Posterior vena cava (tissue), 2 donors: ENCODE data around the gene MACROD1. TPM values are rescaled to one million over a fixed set of nuclear protein-coding genes. Genes with fewer than 3 reads are reported as not detected.

Experiments
- DNase-seq: peaks from one replicate; pipeline ENCODE4 v3.0.0-alpha.2; 2020; ENCODE audit warnings: low spot score
- intact Hi-C, 2 donors: fragments of 100-400 bp; cut with DNase I; formaldehyde crosslinking; loops; one replicate each; pipeline versions ENCODE4 v1.14.1 to v1.14.2; 2022 to 2023
- total RNA-seq, 2 donors: library from RNA; stranded (reverse); fragmentation: NEBNext Ultra II Directional; extraction: Animal tissue kit (Norgen Biotek cat#: 25700); gene quantifications; one replicate each; pipeline ENCODE4 v1.2.1, GENCODE V29; 2021
- donor health status: DM: yes; HTN: yes; CAD: no.
- donor health status: DM: yes; HTN: yes; CAD: no.

The MACROD1 gene
- total RNA-seq, 2 donors from 2014 or later, result 15.9 to 16.8 TPM

- intact Hi-C loops, result no loop called here
- DNase-seq, result no peak
These were observed 8.1 kb downstream of the MACROD1 start for GRCh38 chr11:64157631-64158394.

GRCh38 chr11:64156235-64157011 is 9.5 kb downstream of the MACROD1 start:
- DNase-seq, result no peak
- intact Hi-C loops, result no loop called here

DNA sequence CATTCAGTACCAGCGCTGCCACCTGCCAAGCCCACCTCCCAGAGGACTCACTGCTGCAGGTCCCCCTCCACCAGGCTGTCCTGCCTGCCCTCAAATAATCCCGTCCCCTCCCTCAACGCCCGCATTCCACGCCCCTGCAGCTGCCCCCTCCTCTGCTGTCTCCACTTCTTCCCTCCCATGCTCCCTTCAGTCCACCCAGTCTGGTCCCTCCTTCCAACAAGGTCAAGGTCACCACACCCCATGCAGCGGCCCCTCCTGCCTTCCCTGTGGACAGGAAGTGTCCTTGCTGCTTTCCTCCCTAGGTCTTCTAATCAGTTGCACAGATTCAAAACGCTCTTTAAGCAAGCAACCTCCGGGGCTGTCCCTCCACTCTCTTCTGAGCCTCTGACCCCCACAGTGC is 12.1 kb downstream of the MACROD1 start:
- intact Hi-C loops, result loop anchor here in 1 of 2 donors (5.0 kb wide), 1 partner anchor 317 kb away; the partner anchor contains the start of gene MARK2
- DNase-seq, result no peak

DNA sequence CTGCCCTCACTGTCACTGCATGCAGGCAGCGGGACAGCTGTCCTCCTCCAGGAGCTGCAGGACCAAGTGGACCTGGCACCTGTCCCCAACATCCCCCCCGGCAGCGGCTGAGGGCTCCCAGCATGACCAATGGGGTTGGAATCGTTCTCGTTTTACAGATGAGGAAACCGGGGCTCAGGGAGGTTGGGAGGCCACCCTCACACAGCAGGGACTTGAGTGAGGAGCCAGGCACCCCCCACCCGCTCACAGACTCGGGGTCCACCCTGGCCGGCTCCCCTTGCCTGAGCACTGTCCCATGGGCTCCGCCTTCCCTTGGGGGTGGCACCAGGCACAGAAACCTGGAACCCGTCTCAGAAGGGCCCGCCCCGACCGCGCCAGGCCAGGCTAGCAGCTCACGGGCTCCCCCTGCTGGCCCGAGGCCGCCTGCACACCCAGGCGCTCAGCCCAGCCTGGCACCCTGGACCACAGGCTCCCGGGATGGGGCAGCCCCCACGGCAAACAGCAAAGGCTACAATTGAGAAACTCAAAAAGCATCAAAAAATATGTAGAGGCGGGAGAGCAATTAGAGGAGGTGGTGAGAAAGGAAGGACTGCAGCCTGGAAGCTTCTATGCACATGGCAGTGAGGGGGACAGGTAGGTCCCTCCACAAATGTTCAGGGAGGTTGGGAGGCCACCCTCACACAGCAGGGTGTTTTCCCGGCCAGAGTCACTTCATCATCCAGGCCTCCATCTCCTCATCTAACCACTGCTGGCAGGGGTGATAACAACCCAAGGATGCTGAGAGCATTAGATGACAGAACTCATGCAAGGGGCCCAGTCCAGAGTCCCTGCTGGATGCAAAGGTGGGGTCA is 12.8 kb downstream of the MACROD1 start:
- peak; percentile 90 for DNase-seq
- intact Hi-C loops, result loop anchor here in 1 of 2 donors (5.0 kb wide), 1 partner anchor 316 kb away; the partner anchor contains the start of gene MARK2

DNA sequence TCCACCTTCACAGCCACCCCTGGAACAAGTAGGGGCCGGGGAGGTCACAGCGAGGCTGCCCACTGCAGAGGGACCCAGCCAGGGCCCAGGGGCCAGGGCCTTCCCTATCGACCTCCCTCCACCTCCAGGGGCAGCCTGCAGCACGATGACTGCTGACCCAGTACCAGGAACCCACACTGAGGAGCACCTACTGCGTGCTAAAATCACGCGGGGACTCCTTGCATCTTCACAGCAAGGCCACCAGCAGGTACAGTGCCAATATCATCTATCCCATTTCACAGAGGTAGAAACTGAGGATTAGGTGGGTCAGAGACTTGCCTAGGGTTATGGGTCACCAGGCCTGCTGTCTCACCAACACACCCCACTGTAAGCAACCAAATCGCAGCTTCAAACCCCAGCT is 14.6 kb downstream of the MACROD1 start:
- no peak for DNase-seq
- intact Hi-C loops, result loop anchor here in 1 of 2 donors (2.0 to 5.0 kb wide), 2 partner anchors 149 to 314 kb away; partner anchors contain the start of gene MARK2

- intact Hi-C loops, result loop anchor here in 1 of 2 donors (2.0 to 5.0 kb wide), 2 partner anchors 148 to 313 kb away; partner anchors contain the start of gene MARK2
- DNase-seq, result no peak
These were observed 15.3 kb downstream of the MACROD1 start for GRCh38 chr11:64150481-64151239.

- no peak for DNase-seq
- intact Hi-C loops, result loop anchor here in 1 of 2 donors (2.0 to 5.0 kb wide), 2 partner anchors 147 to 313 kb away; partner anchors contain the start of gene MARK2
These were observed 15.9 kb downstream of the MACROD1 start for GRCh38 chr11:64150051-64150450.

- DNase-seq, result no peak
- intact Hi-C loops, result loop anchor here in 1 of 2 donors (2.0 to 10.0 kb wide), 2 partner anchors 148 to 314 kb away; partner anchors contain the start of gene MARK2
These were observed 16.8 kb downstream of the MACROD1 start for GRCh38 chr11:64148917-64149617.

DNA sequence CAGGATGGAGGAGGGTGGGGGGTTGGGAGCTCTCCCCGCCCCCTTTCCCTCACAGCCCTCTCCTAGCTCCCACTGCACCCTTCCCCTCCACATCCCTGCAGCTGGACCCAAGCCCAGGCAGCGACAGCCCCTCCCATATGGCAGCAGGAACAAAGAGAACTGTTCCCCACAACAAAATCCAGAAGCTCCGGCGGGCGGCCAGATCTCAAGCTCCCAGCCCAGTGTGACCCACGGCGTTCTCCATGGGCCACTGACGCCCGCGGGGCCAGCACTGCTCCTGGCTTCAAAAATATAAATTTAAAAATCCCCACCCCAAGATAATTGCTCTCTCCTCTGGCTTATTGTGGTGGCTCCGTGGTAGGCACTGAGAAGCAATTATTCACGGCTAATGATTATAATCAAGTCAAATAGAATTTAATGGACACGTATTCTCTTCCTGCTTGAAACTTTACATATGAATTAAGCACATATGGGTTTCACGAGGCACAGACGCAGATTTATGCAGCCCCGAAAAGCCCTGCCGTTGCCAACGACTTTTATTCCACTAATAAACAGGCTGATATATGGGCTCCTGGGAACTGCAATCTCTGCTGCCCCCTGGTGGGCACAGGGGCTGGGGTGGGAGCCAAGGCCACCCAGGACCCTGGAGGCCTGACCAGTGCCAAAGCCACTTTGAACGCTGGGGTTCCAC is 17.5 kb downstream of the MACROD1 start:
- DNase-seq, result peak; percentile 92
- intact Hi-C loops, result loop anchor here in 1 of 2 donors (2.0 to 10.0 kb wide), 2 partner anchors 148 to 314 kb away; partner anchors contain the start of gene MARK2

DNA sequence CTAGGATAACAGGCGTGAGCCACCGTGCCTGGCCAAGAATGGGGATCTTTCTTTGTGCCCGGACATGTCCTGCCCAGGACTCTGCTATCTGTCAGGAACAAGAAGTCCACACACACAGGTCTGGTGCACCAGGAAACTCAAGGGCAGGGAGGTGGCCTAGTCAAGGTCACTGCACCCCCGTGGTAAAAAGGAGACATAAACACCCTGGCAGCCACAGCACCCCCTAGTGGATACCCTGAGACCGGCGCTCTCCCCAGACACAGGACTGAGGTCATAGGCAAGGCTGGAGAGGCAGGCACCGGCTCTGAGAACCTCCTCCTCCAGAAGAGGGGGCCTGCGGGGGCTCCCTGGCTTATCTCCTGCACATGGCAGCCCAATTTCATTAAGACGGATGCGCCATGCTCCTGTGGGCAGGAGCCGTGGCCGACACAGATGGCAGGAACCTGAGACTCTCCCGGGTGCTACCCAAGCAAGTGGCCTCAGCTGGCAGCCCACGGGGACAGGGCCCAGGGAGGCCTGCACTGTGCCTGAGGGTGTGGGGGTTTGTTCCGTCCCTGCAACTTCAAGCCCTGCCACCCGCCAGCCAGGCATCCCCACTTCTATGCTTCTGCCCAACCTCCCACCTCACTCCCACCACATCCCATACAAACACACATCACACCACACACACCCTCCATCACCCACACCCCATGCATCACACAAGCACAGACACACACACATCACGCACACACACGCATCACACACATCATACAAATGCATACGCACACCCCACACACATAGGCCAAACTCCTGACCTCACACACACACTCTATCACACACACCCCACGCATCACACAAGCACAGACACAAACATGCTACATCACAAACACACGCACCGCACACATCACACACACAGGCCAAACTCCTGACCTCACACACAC is 19.6 kb downstream of the MACROD1 start:
- intact Hi-C loops, result loop anchor here in 1 of 2 donors (10.0 kb wide), 1 partner anchor 311 kb away; the partner anchor contains the start of gene MARK2
- no peak for DNase-seq

- no peak for DNase-seq
- intact Hi-C loops, result loop anchor here in 1 of 2 donors (10.0 kb wide), 1 partner anchor 310 kb away; the partner anchor contains the start of gene MARK2
These were observed 21.1 kb downstream of the MACROD1 start for GRCh38 chr11:64144587-64145472.

DNA sequence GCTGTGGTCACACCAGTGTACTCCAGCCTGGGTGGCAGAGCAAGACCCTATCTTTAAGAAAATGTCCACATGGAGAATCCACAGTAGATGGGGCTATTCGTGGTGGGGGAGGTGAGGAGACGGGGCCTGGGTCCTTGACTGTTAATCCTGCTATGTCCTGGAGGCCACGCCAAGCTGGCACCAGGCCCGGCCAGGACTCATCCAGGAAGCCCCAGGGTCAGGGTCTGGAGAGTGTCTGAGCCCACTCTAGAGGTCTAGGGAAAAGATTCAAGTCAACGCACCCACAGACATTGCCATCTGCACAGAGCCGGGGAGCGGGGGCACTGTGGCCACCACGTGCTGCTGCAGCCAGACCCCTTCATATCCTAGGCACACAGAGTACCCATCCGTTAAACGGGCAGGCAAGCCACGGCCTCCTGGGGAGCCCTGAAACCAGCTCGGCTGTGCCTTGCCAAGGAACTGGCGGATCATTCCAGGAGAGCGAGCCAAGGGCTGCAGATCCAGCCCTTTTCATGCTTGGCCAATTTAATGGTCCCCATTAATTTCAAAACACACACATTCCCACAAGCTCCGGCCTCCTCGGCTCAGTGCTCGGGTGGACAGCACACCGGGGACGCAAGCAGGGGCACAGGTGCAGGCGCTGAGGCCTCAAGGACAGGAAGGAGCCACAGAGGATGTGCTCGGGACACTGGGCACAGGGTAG is 24.7 kb downstream of the MACROD1 start:
- no peak for DNase-seq
- intact Hi-C loops, result loop anchor here in 1 of 2 donors (10.0 kb wide), 1 partner anchor 306 kb away; the partner anchor contains the start of gene MARK2

GRCh38 chr11:64140082-64140481 is 25.8 kb downstream of the MACROD1 start:
- no peak for DNase-seq
- intact Hi-C loops, result loop anchor here in 1 of 2 donors (10.0 kb wide), 1 partner anchor 305 kb away; the partner anchor contains the start of gene MARK2

DNA sequence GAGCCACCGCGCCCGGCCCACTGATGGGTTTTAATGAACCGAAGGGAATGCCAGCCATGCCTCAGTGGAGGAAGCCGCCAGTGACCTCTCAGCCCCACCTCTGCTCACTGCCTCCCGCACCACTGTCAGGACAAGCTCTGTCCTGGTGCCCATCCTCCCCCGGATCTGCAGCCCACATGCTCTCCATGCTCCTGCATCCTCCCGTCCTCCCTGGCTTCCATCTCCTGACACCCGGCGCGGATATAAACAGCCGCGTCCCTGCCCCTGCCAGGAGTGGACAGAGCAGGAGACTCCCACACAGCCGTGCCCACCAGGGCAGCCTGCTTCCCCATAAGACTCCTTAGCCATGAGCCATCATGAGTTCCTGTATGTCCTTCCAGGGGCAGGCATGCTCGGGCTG is 26.9 kb downstream of the MACROD1 start:
- DNase-seq, result no peak
- intact Hi-C loops, result no loop called here
